Smooth muscle cell (in vitro differentiated cells): Measurements from ENCODE around the gene BICD2. TPM values are rescaled to one million over a fixed set of nuclear protein-coding genes. Genes with fewer than 3 reads are reported as not detected.
A peak's percentile ranks its signal among the peaks of the same experiment; 100 is the strongest.

Experiments used
- DNase-seq: peaks from one replicate; lab custom pipeline; 2025; ENCODE audit not compliant: unreplicated experiment; lab: John Stamatoyannopoulos, UW
- H2AFZ ChIP-seq: fragments of 200-600 bp; sonication (generic); 2 replicates; pipeline ENCODE4 v1.6.0; 2016; ENCODE audit warnings: antibody characterized with exemption, low read depth, mild to moderate bottlenecking
- H3F3A ChIP-seq: fragments of 200-600 bp; sonication (generic); 2 replicates; pipeline ENCODE4 v1.6.0; 2017; ENCODE audit warnings: antibody characterized with exemption, low read depth
- H3K27ac ChIP-seq: fragments of 200-600 bp; sonication (generic); 2 replicates; pipeline ENCODE4 v1.5.1; 2016; ENCODE audit warnings: low read depth, mild to moderate bottlenecking
- H3K27me3 ChIP-seq: fragments of 200-600 bp; sonication (generic); 2 replicates; pipeline ENCODE4 v1.6.1; 2016; ENCODE audit warnings: low read depth, mild to moderate bottlenecking
- H3K36me3 ChIP-seq: fragments of 200-600 bp; sonication (generic); 2 replicates; pipeline ENCODE4 v1.5.1; 2016; ENCODE audit warnings: low read depth
- H3K4me1 ChIP-seq: fragments of 200-600 bp; sonication (generic); 2 replicates; pipeline ENCODE4 v1.5.1; 2016; ENCODE audit warnings: low read depth
- H3K4me2 ChIP-seq: fragments of 200-600 bp; sonication (generic); 2 replicates; pipeline ENCODE4 v1.6.0; 2016; ENCODE audit warnings: mild to moderate bottlenecking
- H3K4me3 ChIP-seq: fragments of 200-600 bp; sonication (generic); 2 replicates; pipeline ENCODE4 v1.5.1; 2016; ENCODE audit warnings: mild to moderate bottlenecking
- H3K79me2 ChIP-seq: fragments of 200-600 bp; sonication (generic); 2 replicates; pipeline ENCODE4 v1.6.0; 2016; ENCODE audit warnings: low read depth, mild to moderate bottlenecking
- H3K9ac ChIP-seq: fragments of 200-600 bp; sonication (generic); 2 replicates; pipeline ENCODE4 v1.6.0; 2016; ENCODE audit warnings: low read depth
- H3K9me3 ChIP-seq: fragments of 200-600 bp; sonication (generic); replicated peaks from 2 replicates; pipeline ENCODE4 v1.5.1; 2016; ENCODE audit warnings: low read depth
- H4K20me1 ChIP-seq: fragments of 200-600 bp; sonication (generic); 2 replicates; pipeline ENCODE4 v1.6.0; 2016; ENCODE audit warnings: low read depth
- CTCF ChIP-seq: fragments of 200-600 bp; sonication (generic); IDR thresholded peaks from 2 replicates; pipeline ENCODE4 v1.5.1; 2017; ENCODE audit warnings: borderline replicate concordance, mild to moderate bottlenecking, antibody characterized with exemption; ENCODE audit not compliant: insufficient read depth, poor library complexity, severe bottlenecking
- WGBS: methylation state at CpG from one replicate; pipeline ENCODE4 v1.1.7; 2016; ENCODE audit warnings: low lambda C conversion rate; 5-methylcytosine and 5-hydroxymethylcytosine counted together
- polyA plus RNA-seq: library from polyadenylated mRNA; unstranded; fragments of >200 nt; fragmentation: Nextera tagmentation; extraction: Ambion mirVana; gene quantifications from 2 replicates; pipeline ENCODE4 v1.2.1, GENCODE V29; 2016
- total RNA-seq: library from RNA; depleted of rRNA; stranded (reverse); fragments of >200 nt; gene quantifications from 2 replicates; pipeline ENCODE4 v1.2.3, GENCODE V29; 2014

BICD2 gene
- total and polyA plus RNA-seq, 2 experiments from 2014 or later, result 28.1 to 29.1 TPM

DNA sequence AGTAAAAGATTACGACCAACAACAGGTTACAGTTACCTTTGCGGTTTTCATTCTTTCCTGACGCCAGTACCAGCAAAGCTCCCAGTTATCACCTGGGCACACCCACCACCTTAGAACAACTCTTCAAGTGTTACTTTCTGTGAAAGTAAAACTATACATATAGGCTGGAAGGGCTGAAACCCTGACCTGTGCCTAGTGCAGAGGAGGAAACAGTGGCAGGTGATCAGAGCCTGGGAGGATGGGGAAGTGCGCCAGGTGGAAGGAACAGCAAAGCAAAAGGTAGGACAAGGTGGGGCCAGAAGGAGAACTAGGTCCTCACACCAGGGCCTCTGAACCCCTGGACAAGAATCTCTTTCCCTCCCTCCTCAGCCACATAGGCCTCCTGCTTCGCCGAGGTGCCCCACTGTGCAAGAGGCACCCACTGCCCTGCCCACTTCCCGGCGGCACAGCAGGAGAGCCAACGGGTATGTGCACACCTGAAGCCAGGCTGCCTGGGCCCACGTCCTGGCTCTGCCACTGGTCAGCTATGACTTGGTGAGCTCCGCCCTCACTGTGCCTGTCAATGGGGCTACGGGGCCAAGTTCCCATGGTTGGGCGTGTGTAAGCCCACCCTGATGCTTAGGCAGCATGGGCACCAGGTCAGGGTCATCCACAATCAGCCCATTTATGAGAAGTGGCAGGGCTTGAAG, 26.9 kb downstream of the BICD2 start:
- H3K4me2 ChIP-seq, result peak overlapping the region; percentile 48
- H3K4me1 ChIP-seq, result peaks cover 8% of the 10 kb centered on the region
- no peak overlapping the region for H2AFZ ChIP-seq
- no peaks in the 10 kb centered on the region for H3K9me3 ChIP-seq
- H3K27ac ChIP-seq, result peak overlapping the region; percentile 11
- H4K20me1 ChIP-seq, result peaks cover 93% of the 10 kb centered on the region
- no peak for DNase-seq
- H3F3A ChIP-seq, result no peaks in the 10 kb centered on the region
- no peak for TF ChIP-seq CTCF
- no peak overlapping the region for H3K4me3 ChIP-seq
- peaks cover 94% of the 10 kb centered on the region for H3K79me2 ChIP-seq
- no peaks in the 10 kb centered on the region for H3K36me3 ChIP-seq
- WGBS, result 93% methylated on average over 13 of the region's 13 CpGs
- no peak overlapping the region for H3K9ac ChIP-seq
- no peaks in the 10 kb centered on the region for H3K27me3 ChIP-seq

- no peak for DNase-seq
- H3K9me3 ChIP-seq, result no peaks in the 10 kb centered on the region
- peaks cover 92% of the 10 kb centered on the region for H4K20me1 ChIP-seq
- peak overlapping the region; percentile 48 for H3K4me2 ChIP-seq
- no peak overlapping the region for H3K9ac ChIP-seq
- H3K4me1 ChIP-seq, result peaks cover 8% of the 10 kb centered on the region
- H3K36me3 ChIP-seq, result no peaks in the 10 kb centered on the region
- no peaks in the 10 kb centered on the region for H3K27me3 ChIP-seq
- H3F3A ChIP-seq, result no peaks in the 10 kb centered on the region
- 54% methylated on average over 6 of the region's 6 CpGs for WGBS
- no peak overlapping the region for H2AFZ ChIP-seq
- no peak overlapping the region for H3K4me3 ChIP-seq
- no peak for TF ChIP-seq CTCF
- peaks cover 94% of the 10 kb centered on the region for H3K79me2 ChIP-seq
- peak overlapping the region; percentile 11 for H3K27ac ChIP-seq
Observed at GRCh38 chr9:92737216-92737606, 27.4 kb downstream of the BICD2 start.

- H3K4me1 ChIP-seq, result peaks cover 8% of the 10 kb centered on the region
- TF ChIP-seq CTCF, result no peak
- no peak overlapping the region for H3K27ac ChIP-seq
- no peaks in the 10 kb centered on the region for H3K36me3 ChIP-seq
- DNase-seq, result no peak
- no peak overlapping the region for H2AFZ ChIP-seq
- H3K9ac ChIP-seq, result no peak overlapping the region
- H4K20me1 ChIP-seq, result peaks cover 92% of the 10 kb centered on the region
- peaks cover 94% of the 10 kb centered on the region for H3K79me2 ChIP-seq
- H3K27me3 ChIP-seq, result no peaks in the 10 kb centered on the region
- H3K9me3 ChIP-seq, result no peaks in the 10 kb centered on the region
- no peak overlapping the region for H3K4me2 ChIP-seq
- WGBS, result 92% methylated on average over 9 of the region's 9 CpGs
- H3K4me3 ChIP-seq, result no peak overlapping the region
- H3F3A ChIP-seq, result no peaks in the 10 kb centered on the region
Observed at GRCh38 chr9:92736563-92737215, 27.9 kb downstream of the BICD2 start.
